ENCODE results near the gene EHMT1.

EHMT1 gene

DNA sequence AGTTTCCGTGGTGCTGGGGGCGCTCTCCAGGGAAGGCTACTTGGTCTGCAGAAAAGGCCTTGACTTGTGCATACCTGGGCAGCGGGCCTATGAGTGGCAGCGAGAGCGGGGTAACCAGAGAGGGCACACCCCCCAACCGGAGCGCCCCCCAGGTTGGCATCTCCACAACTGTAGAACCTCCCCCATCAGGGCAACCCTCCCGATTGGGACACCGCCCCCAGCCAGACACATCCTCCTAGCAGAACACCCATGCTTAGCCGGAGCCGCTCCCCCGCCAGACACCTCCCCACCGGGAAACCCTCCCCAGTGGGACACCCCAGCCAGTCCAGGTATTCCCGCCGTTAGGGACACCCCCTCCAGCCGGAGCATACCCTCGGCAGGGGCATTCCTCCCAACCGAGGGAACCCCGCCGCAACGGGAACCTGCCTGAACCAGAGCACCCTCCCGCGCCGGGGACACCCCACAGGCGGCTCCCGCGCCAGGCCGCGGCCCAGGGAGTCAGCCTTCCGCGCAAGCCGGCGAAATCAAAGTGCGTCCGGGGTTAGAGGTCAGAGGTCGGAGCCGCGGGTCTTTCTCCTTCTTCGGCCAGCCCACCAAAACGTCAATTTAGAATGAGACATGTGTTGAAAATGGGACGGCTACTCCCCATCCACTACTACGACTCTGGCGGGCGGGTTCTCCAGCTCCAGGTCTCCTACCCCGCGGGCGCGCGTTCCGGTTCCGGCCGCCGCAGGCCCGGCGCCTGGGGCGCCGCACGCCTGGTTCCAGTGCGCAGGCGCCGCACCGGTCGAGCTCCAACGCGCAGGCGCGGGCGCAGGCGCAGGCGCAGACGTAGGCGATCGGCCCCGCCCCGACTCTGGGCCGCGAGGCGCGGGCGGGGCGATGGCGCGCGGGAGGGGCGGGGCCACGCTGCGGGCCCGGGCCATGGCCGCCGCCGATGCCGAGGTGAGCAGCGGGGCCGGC is at the start of gene EHMT1:
Gene EHMT1 (plus strand): TSS at position 901 of the 963 bp plus-strand sequence. CDS start 24 bp downstream, at position 925.
- TF ChIP-seq EP300 (IDR thresholded peaks at IDR 0.05; ENCODE audit: borderline replicate concordance), result peak; percentile 17; the same call in 1 of the 2 replicates
- no peak; the same call in 1 of the 2 replicates for TF ChIP-seq CEBPB (IDR thresholded peaks at IDR 0.05)
- TF ChIP-seq EGR1 (IDR thresholded peaks at IDR 0.05), result peak; percentile 28; the same call in 1 of the 2 replicates
- TF ChIP-seq, protein P1, sequence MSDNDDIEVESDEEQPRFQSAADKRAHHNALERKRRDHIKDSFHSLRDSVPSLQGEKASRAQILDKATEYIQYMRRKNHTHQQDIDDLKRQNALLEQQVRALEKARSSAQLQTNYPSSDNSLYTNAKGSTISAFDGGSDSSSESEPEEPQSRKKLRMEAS (IDR thresholded peaks at IDR 0.05), result peak; percentile 74
- no peak for TF ChIP-seq CREB1 (IDR thresholded peaks at IDR 0.05; ENCODE audit: low read depth)
- TF ChIP-seq TCF12 (IDR thresholded peaks at IDR 0.05; ENCODE audit: low read depth), result peak; percentile 58; the same call in 1 of the 2 replicates
- TF ChIP-seq, protein P2, sequence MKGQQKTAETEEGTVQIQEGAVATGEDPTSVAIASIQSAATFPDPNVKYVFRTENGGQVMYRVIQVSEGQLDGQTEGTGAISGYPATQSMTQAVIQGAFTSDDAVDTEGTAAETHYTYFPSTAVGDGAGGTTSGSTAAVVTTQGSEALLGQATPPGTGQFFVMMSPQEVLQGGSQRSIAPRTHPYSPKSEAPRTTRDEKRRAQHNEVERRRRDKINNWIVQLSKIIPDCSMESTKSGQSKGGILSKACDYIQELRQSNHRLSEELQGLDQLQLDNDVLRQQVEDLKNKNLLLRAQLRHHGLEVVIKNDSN (IDR thresholded peaks at IDR 0.05), result no peak
- TF ChIP-seq YY1 (IDR thresholded peaks at IDR 0.05; ENCODE audit: low read depth), result peak; percentile 77
- no peak for TF ChIP-seq RAD21 (IDR thresholded peaks at IDR 0.05; ENCODE audit: low read depth)
- no peak for TF ChIP-seq NFIC (IDR thresholded peaks at IDR 0.05)
- peak; percentile 41; the same call in 1 of the 2 replicates for TF ChIP-seq FOXM1 (IDR thresholded peaks at IDR 0.05; ENCODE audit: borderline replicate concordance, low read depth)
- TF ChIP-seq TEAD4 (IDR thresholded peaks at IDR 0.05), result peak; percentile 12; the same call in 1 of the 2 replicates
- no peak for TF ChIP-seq ZBTB7A (IDR thresholded peaks at IDR 0.05; ENCODE audit: low read depth)
- TF ChIP-seq, protein P3, sequence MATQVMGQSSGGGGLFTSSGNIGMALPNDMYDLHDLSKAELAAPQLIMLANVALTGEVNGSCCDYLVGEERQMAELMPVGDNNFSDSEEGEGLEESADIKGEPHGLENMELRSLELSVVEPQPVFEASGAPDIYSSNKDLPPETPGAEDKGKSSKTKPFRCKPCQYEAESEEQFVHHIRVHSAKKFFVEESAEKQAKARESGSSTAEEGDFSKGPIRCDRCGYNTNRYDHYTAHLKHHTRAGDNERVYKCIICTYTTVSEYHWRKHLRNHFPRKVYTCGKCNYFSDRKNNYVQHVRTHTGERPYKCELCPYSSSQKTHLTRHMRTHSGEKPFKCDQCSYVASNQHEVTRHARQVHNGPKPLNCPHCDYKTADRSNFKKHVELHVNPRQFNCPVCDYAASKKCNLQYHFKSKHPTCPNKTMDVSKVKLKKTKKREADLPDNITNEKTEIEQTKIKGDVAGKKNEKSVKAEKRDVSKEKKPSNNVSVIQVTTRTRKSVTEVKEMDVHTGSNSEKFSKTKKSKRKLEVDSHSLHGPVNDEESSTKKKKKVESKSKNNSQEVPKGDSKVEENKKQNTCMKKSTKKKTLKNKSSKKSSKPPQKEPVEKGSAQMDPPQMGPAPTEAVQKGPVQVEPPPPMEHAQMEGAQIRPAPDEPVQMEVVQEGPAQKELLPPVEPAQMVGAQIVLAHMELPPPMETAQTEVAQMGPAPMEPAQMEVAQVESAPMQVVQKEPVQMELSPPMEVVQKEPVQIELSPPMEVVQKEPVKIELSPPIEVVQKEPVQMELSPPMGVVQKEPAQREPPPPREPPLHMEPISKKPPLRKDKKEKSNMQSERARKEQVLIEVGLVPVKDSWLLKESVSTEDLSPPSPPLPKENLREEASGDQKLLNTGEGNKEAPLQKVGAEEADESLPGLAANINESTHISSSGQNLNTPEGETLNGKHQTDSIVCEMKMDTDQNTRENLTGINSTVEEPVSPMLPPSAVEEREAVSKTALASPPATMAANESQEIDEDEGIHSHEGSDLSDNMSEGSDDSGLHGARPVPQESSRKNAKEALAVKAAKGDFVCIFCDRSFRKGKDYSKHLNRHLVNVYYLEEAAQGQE (IDR thresholded peaks at IDR 0.05; ENCODE audit: low read depth), result no peak
- TF ChIP-seq TAF1 (IDR thresholded peaks at IDR 0.05; ENCODE audit: low read depth), result peak; percentile 55

DNA sequence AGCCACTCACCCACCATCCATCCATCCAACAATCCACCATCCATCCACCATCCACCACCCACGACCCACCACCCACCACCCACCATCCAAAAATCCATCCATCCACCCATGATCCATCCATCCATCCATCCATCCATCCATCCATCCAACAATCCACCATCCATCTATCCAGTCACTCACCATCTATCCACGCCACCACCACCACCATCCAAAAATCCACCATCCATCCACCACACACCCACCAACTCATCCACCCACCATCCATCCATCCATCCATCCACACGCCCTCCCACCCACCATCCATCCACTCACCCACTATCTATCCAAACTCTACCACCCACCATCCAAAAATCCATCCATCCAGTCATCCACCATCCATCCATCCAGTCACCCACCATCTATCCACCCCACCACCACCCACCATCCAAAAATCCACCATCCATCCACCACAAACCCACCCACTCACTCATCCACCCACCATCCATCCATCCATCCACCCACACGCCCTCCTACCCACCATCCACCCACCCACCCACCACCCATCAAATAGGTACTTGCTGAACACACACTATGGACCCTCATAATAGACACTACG is 49.1 kb upstream of the EHMT1 start:
- no peak for TF ChIP-seq RAD21 (IDR thresholded peaks at IDR 0.05; ENCODE audit: low read depth)
- TF ChIP-seq CREB1 (IDR thresholded peaks at IDR 0.05; ENCODE audit: low read depth), result no peak
- TF ChIP-seq, protein P1 (IDR thresholded peaks at IDR 0.05), result no peak
- TF ChIP-seq EGR1 (IDR thresholded peaks at IDR 0.05), result no peak
- TF ChIP-seq CEBPB (IDR thresholded peaks at IDR 0.05), result no peak
- TF ChIP-seq, protein P2 (IDR thresholded peaks at IDR 0.05), result no peak

DNA sequence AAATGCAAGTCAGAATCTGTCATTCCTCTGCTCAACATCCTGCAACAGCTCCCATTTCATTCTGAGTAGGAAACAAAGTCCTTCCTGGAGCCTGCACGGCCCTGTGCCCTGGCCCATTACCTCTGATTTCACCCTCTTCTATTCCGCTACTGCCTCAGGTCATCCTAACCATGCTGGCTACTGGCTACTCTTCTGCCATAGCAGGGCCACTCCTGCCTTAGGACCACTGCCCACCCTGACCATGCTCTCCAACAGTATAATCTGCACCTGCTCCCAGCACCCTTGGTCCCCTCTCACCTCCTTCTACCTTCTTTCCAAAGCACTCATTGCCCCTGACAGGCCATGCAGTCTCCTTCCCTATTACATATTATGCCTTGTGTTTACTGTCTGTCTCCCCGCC is 48.2 kb upstream of the EHMT1 start:
- TF ChIP-seq, protein P3 (IDR thresholded peaks at IDR 0.05; ENCODE audit: low read depth), result no peak
- no peak for TF ChIP-seq TEAD4 (IDR thresholded peaks at IDR 0.05)
- no peak for TF ChIP-seq CREB1 (IDR thresholded peaks at IDR 0.05; ENCODE audit: low read depth)

DNA sequence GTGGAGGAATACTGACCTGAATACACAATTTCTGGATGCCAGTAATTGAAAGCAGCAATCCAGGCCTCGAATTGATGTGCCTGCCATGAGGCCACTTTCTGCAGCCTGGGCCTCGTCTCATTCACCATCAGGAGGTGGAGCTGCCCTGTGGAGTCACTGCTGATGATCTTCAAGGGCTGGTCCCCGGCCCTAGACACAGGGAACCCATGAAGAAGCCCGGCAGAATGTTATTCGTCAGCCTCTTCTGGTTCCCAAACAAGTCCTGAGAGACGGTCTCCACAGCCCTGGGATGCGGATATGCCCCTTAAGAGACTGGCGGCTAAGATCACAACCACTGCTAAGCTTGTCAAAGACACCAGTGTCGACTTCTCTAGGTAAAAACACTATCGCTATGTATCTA is 44.6 kb upstream of the EHMT1 start:
- TF ChIP-seq CREB1 (IDR thresholded peaks at IDR 0.05; ENCODE audit: low read depth), result no peak
- TF ChIP-seq, protein P1 (IDR thresholded peaks at IDR 0.05), result no peak
- TF ChIP-seq, protein P3 (IDR thresholded peaks at IDR 0.05; ENCODE audit: low read depth), result no peak
- TF ChIP-seq ZBTB7A (IDR thresholded peaks at IDR 0.05; ENCODE audit: low read depth), result no peak
- no peak for TF ChIP-seq NFIC (IDR thresholded peaks at IDR 0.05)
